Motor neuron (in vitro differentiated cells): ENCODE measurements around the gene ARRDC5. TPM values are rescaled to one million over a fixed set of nuclear protein-coding genes. Genes with fewer than 3 reads are reported as not detected.
"Not testable (repeated sequence)": the region's sequence is repeated elsewhere in the genome, so short reads cannot be mapped to it uniquely, and the experiment has no call there.

Source experiments
- ATAC-seq, 8 experiments: fragments of 200-7000 bp; cut with Tn5 transposase; replicated peaks in 6 of 8; 2 replicates each; pipeline ENCODE4 v1.8.0; 2021; ENCODE audit warnings: mild to moderate bottlenecking in 8 of 8, moderate library complexity in 8 of 8
- H3K27ac ChIP-seq, 2 donors: fragments of 250-450 bp; sonication (Bioruptor Pico); 2 replicates each; pipeline ENCODE4 v1.9.0; 2021; ENCODE audit warnings: antibody characterized with exemption in 2 of 2, mild to moderate bottlenecking in 2 of 2, moderate library complexity in 1 of 2
- H3K4me1 ChIP-seq, 2 donors: fragments of 250-450 bp; sonication (Bioruptor Pico); replicated peaks in 1 of 2; 2 replicates each; pipeline ENCODE4 v1.6.1; 2021; ENCODE audit warnings: antibody characterized with exemption in 2 of 2, mild to moderate bottlenecking in 2 of 2, moderate library complexity in 1 of 2
- H3K4me3 ChIP-seq, 5 donors: fragments of 250-450 bp; sonication (Bioruptor Pico); 2 replicates each; pipeline ENCODE4 v1.9.0; 2021; ENCODE audit warnings: antibody characterized with exemption in 5 of 5, mild to moderate bottlenecking in 5 of 5, moderate library complexity in 4 of 5
- WGBS, 10 experiments: fragments of 450-650 bp; shearing (Covaris generic); methylation state at CpG; one replicate each; pipeline ENCODE4 v1.0.0; 2022; 5-methylcytosine and 5-hydroxymethylcytosine counted together
- in situ Hi-C, 9 experiments: fragments of 400-800 bp; cut with MboI; loops; one replicate each; pipeline ENCODE4 v1.15.0; 2021; ENCODE audit warnings: low sequenced_read_pairs in 9 of 9, low pct_unique_long_range_greater_than_20kb in 2 of 9; ENCODE audit not compliant: unreplicated experiment in 9 of 9
- total RNA-seq, 8 experiments: library from RNA; unstranded; fragments of 300-600 nt; gene quantifications; 2 replicates each; pipeline versions ENCODE4 v1.2.3 to v1.2.4, GENCODE V29; 2022

Gene ARRDC5
- under 1 TPM in 2 of 8 experiments, not detected in 6; 0.22 to 0.33 TPM for total RNA-seq

DNA sequence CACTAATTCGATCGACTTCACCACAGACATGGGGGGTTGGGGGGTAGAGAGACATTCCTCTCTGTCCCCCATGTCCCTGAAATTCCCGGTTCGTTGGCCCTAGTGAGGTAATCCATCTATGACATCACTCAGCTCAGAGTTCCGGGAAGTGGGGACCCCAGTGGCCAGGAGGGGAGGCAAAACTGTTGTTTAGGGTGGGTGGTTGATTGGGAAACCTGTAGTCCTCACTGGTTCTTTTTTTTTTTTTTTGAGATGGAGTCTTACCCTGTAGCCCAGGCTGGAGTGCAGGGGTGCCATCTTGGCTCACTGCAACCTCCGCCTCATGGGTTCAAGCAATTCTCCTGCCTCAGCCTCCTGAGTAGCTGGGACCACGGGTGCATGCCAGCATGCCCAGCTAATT lies at the start of gene ARRDC5:
ARRDC5 (minus strand) TSS at position 101 of the 400 bp plus-strand sequence; CDS start at position 30, 71 bp downstream.
- Histone ChIP-seq H3K4me3 (no peak within 1 kb of the TSS), H3K4me1 (no peaks in the 10 kb centered on the region), H3K27ac (no peak within 1 kb of the TSS)
- WGBS, 10 experiments: 50 to 100% (median 81%) methylated on average over 1 to 5 of the region's 7 CpGs; no CpG with 5 or more reads in 3 of the 10 experiments
- in situ Hi-C loops: no loop called here
- no peak for ATAC-seq

DNA sequence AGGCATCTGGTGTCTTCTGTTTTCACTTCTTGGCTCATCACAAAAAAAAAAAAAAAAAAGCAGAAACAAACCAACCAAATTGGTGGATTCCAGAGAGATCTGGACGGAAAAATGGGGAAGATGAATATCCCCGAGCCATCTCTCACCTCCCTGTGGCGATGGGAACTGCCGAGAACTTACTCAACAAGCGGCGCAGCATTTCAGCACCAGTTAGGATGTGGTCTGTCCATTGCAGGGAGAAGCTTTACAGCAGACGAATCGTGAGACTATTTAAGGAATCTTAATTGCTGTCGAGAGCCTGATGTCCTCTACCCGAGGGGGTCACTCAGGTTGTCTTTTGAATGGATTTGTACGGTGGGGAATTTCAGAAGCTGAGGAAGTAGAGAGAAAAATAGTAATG lies 49.0 kb upstream of the ARRDC5 start:
- ATAC-seq: no peak
- Histone ChIP-seq H3K4me1 (no peaks in the 10 kb centered on the region), H3K27ac (no peak overlapping the region), H3K4me3 (no peak overlapping the region)
- in situ Hi-C loops: no loop called here
- WGBS, 10 experiments: 75 to 100% (median 90%) methylated on average over 1 to 8 of the region's 11 CpGs; no CpG with 5 or more reads in 1 of the 10 experiments

DNA sequence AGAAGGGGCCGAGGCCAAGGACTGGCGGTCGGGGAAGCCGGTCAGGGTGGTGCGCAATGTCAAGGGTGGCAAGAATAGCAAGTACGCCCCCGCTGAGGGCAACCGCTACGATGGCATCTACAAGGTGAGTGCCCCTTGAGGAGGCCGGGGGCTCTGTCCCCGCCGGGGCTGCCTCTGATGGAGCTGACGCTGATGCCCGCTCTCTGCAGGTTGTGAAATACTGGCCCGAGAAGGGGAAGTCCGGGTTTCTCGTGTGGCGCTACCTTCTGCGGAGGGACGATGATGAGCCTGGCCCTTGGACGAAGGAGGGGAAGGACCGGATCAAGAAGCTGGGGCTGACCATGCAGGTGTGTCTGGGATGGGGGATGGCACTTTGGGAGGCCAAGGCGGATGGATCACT lies 48.0 kb upstream of the ARRDC5 start:
- in situ Hi-C loops, ATAC-seq: not testable (repeated sequence)
- WGBS, 10 experiments: 93 to 100% methylated on average over 7 to 8 of the region's 23 CpGs; no CpG with 5 or more reads in 8 of the 10 experiments

DNA sequence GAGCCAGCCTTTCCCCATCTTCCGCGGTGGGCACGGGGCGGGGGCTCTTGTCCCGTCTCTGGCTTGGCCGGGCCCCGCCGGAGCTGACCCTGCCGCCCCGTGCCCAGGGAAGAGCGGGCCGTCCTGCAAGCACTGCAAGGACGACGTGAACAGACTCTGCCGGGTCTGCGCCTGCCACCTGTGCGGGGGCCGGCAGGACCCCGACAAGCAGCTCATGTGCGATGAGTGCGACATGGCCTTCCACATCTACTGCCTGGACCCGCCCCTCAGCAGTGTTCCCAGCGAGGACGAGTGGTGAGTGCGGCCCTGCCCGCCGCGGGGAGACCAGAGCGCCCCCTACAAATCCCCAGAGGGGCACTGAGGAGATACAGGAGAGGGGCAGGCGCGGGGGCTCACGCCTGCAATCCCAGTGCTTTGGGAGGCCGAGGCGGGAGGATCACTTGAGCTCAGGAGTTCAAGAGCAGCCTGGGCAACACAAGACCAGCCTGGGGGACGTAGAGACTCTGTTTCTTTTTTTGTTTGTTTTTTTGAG lies 39.0 kb upstream of the ARRDC5 start:
- in situ Hi-C loops, H3K4me3 ChIP-seq, H3K4me1 ChIP-seq, H3K27ac ChIP-seq: not testable (repeated sequence)
- 83 to 100% (median 100%) methylated on average over 1 of the region's 35 CpGs; no CpG with 5 or more reads in 7 of the 10 experiments for WGBS, 10 experiments
- peak in 1 of 8 experiments; percentile 6 for ATAC-seq

More for the DNA sequence above, 48.0 kb upstream of the ARRDC5 start:
- not testable (repeated sequence) for H3K4me1 ChIP-seq, H3K4me3 ChIP-seq, H3K27ac ChIP-seq

DNA sequence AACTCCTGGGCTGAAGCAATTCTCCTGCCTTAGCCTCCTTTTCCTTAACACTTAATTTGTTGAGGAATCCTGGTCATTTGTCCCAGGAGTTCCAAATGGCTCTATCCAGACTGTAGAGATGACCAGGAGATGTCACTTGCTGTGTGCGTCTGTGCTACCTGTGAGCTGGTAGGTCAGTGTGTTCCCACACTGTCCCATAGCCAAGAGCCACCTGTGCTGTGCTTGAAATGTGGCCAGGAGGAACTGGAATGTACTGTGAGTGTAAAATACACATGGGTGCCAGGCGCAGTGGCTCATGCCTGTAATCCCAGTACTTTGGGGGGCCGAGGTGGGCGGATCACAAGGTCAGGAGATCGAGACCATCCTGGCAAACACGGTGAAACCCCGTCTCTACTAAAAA lies 36.8 kb upstream of the ARRDC5 start:
- Histone ChIP-seq H3K4me3 (no peak overlapping the region), H3K27ac (no peak overlapping the region), H3K4me1 (no peaks in the 10 kb centered on the region)
- no peak for ATAC-seq
- 60 to 100% (median 100%) methylated on average over 1 to 3 of the region's 7 CpGs; no CpG with 5 or more reads in 6 of the 10 experiments for WGBS, 10 experiments
- in situ Hi-C loops: no loop called here

DNA sequence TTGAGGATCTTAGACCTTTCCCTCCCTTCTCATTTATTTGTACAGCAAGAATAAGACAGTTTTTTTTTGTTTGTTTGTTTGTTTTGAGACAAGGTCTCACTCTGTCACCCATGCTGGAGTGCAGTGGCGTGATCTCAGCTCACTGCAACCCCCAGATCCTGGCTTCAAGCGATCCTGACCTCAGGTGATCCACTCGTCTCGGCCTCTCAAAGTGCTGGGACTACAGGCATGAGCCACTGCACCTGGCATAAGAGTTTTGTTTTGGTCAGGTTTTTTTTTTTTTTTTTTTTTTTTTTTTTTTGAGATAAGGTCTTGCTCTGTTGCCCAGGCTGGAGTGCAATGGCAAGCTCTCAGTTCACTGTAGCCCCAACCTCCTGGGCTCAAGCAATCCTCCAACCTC lies 35.8 kb upstream of the ARRDC5 start:
- WGBS, 10 experiments: 87 to 100% (median 100%) methylated on average over 2 to 4 of the region's 4 CpGs; no CpG with 5 or more reads in 5 of the 10 experiments
- ATAC-seq, H3K27ac ChIP-seq: not testable (repeated sequence)

DNA sequence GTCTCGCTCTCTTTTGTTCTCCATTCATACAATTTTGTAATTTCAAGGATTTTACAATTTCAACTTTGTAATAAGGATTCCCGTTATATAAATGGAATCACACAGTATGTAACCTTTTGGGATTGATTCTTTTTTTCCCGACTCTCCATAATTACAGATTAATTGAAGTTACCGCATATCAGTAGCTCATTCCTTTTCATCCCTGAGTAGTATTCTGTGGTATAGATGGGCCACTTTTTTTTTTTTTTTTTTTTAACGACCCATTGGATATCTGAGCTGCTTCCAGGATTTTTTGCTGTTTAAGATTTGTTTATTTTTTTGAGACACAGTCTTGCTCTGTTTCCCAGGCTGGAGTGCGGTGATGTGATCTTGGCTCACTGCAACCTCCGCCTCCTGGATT lies 34.4 kb upstream of the ARRDC5 start:
- Histone ChIP-seq H3K27ac (no peak overlapping the region), H3K4me3 (no peak overlapping the region), H3K4me1 (no peaks in the 10 kb centered on the region)
- ATAC-seq: no peak
- WGBS, 10 experiments: 86 to 100% (median 92%) methylated on average over 1 to 7 of the region's 7 CpGs; no CpG with 5 or more reads in 1 of the 10 experiments
- in situ Hi-C loops: no loop called here

More for the DNA sequence above, 35.8 kb upstream of the ARRDC5 start:
- in situ Hi-C loops, H3K4me3 ChIP-seq, H3K4me1 ChIP-seq: not testable (repeated sequence)

DNA sequence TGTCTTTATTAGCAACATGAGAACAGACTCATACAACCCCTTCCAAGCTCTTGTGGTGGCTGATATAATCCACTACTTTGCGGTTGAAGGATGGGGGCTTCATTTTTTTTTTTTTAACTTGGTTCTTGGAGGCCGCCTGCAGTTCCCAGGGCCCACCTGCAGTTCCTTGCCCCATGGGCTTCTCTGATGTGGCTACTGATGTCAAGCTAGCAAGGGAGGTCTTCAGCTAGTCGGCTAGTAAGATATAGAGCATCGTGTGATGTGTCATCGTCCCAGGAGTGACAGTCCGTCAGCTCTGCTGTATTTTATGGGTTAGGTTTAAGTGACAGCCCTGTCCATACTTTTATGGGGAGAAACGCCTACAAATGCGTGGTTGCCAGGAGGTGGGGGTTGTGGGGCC lies 32.7 kb upstream of the ARRDC5 start:
- WGBS, 10 experiments: 84 to 100% (median 100%) methylated on average over 1 to 6 of the region's 8 CpGs; no CpG with 5 or more reads in 5 of the 10 experiments
- in situ Hi-C loops: no loop called here
- H3K4me1 ChIP-seq: peaks cover 5% of the 10 kb centered on the region in 2 donors
- no peak for ATAC-seq
- H3K27ac ChIP-seq: no peak overlapping the region
- no peak overlapping the region for H3K4me3 ChIP-seq

DNA sequence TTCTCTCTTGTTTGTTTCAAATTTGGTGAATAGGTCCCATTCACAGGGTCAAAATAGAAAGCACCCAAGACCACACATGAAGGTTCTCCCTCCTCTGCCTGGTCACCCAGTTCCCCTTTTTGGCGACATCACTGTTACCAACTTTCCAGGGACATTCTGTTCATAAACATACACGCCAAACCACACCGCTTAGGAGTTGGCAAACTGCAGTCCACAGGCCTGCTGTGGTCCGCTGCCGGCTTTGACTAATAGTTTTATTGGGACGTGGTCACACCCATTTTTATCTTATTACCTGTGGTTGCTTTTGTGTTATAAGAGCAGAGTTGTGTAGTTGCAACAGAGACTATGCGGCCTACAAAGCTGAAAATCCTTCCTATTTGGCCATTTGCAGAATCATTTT lies 30.8 kb upstream of the ARRDC5 start:
- ATAC-seq: no peak
- peaks cover 6 to 9% of the 10 kb centered on the region in 2 donors for H3K4me1 ChIP-seq
- in situ Hi-C loops: no loop called here

DNA sequence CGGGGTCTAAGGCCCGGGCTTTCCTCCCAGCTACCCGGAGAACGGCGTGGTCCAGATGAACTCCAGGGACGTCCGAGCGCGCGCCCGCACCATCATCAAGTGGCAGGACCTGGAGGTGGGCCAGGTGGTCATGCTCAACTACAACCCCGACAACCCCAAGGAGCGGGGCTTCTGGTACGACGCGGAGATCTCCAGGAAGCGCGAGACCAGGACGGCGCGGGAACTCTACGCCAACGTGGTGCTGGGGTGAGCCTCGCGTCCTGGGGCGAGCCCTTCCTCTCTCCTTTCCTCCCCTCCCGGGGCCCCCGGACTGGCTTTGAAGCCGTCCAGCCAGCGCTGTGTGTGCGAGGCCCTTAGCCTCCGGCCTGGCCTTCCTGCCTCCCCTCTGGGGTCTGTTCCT lies 30.0 kb upstream of the ARRDC5 start:
- Histone ChIP-seq H3K27ac (no peak overlapping the region), H3K4me3 (no peak overlapping the region), H3K4me1 (peaks cover 7 to 9% of the 10 kb centered on the region in 2 donors)
- 94% methylated on average over 3 of the region's 32 CpGs; no CpG with 5 or more reads in 9 of the 10 experiments for WGBS, 10 experiments
- no peak for ATAC-seq
- in situ Hi-C loops: no loop called here

More for the DNA sequence above, 30.8 kb upstream of the ARRDC5 start:
- H3K27ac ChIP-seq: no peak overlapping the region
- no peak overlapping the region for H3K4me3 ChIP-seq
- 65 to 100% (median 87%) methylated on average over 1 to 6 of the region's 7 CpGs; no CpG with 5 or more reads in 3 of the 10 experiments for WGBS, 10 experiments

DNA sequence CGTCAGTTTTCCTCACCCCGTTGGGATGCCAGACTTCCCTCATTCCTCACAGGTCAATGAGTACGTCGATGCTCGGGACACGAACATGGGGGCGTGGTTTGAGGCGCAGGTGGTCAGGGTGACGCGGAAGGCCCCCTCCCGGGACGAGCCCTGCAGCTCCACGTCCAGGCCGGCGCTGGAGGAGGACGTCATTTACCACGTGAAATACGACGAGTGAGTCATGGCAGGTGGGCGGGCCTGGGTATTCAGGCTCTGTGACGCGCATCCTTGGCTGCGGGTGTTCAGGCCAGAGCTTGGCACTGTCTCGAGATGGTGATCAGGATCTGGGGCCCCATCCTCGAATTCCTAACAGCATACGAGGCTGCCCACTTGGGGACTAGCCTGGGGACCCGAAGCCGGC lies 28.0 kb upstream of the ARRDC5 start:
- H3K4me1 ChIP-seq: peaks cover 11 to 17% of the 10 kb centered on the region in 2 donors
- 41 to 73% methylated on average over 8 to 14 of the region's 28 CpGs; no CpG with 5 or more reads in 8 of the 10 experiments for WGBS, 10 experiments
- H3K27ac ChIP-seq: peak overlapping the region; percentile 79 to 81
- ATAC-seq: peak in 5 of 8 experiments; percentile 86 to 94 (median 88)
- no peak overlapping the region for H3K4me3 ChIP-seq
- in situ Hi-C loops: no loop called here

DNA sequence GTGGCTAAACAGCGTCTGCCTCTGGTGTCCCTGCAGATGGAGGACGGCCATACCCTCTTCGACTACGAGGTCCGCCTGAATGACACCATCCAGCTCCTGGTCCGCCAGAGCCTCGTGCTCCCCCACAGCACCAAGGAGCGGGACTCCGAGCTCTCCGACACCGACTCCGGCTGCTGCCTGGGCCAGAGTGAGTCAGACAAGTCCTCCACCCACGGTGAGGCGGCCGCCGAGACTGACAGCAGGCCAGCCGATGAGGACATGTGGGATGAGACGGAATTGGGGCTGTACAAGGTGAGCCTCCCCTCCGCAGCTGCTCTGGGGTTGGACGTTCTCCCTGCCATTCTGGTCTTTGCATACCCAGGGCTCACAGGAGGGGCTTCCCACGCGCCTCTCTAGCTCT lies 26.5 kb upstream of the ARRDC5 start:
- in situ Hi-C loops: no loop called here
- no peak overlapping the region for H3K27ac ChIP-seq
- 80 to 100% (median 92%) methylated on average over 1 to 7 of the region's 22 CpGs; no CpG with 5 or more reads in 5 of the 10 experiments for WGBS, 10 experiments
- peak in 2 of 8 experiments; percentile 71 to 88 for ATAC-seq
- H3K4me1 ChIP-seq: peaks cover 11 to 17% of the 10 kb centered on the region in 2 donors
- no peak overlapping the region for H3K4me3 ChIP-seq

DNA sequence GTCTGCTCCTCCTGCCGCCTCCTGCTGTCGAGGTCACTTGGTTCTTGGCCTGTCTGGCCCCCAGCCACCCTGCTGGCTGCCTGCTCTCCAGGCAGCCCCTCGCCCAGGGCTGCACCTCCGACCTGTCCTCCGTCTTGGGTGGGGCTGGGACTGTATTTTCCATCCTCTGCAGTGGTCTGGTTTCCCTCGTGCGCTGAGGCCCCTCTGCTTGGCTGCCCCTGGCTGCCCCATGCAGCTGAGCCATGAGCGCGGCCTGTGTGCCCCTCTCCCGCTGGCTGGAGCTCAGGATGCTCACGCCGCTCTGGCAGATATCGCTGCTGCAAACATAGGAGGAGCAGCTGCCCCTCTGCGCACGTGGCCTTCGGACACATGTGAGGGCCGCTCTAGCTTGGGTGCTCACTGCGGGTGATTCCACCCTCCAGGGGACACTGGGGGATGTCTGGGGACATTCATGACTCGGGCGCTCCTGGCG lies 20.6 kb upstream of the ARRDC5 start:
- Histone ChIP-seq H3K4me3 (no peak overlapping the region), H3K4me1 (peaks cover 5 to 17% of the 10 kb centered on the region in 2 donors), H3K27ac (peak overlapping the region; percentile 29 to 38)
- WGBS, 10 experiments: 80 to 100% (median 87%) methylated on average over 2 to 4 of the region's 21 CpGs; no CpG with 5 or more reads in 6 of the 10 experiments
- ATAC-seq: peak in 4 of 8 experiments; percentile 17 to 33 (median 20)
- in situ Hi-C loops: no loop called here
